Loucy (cell line): Measurements from ENCODE around the gene ARL5B.

ENCODE experiments used
- H2AFZ ChIP-seq: fragments of 200-600 bp; sonication (generic); 2 replicates; pipeline ENCODE4 v1.6.0; 2016; ENCODE audit warnings: antibody characterized with exemption, mild to moderate bottlenecking, low read length, moderate library complexity
- H3F3A ChIP-seq: fragments of 200-600 bp; 2 replicates; pipeline ENCODE4 v1.6.0; 2016; ENCODE audit warnings: antibody characterized with exemption, low read depth, mild to moderate bottlenecking
- H3K27me3 ChIP-seq: fragments of 200-600 bp; sonication (generic); 2 replicates; pipeline ENCODE4 v1.6.1; 2014; ENCODE audit warnings: low read length, mild to moderate bottlenecking; ENCODE audit not compliant: insufficient read depth, poor library complexity, severe bottlenecking
- H3K36me3 ChIP-seq: fragments of 200-600 bp; sonication (generic); 2 replicates; pipeline ENCODE4 v1.6.1; 2016; ENCODE audit warnings: low read length; ENCODE audit not compliant: insufficient read depth
- H3K4me1 ChIP-seq: fragments of 200-600 bp; sonication (generic); 2 replicates; pipeline ENCODE4 v1.5.1; 2014; ENCODE audit warnings: low read length, mild to moderate bottlenecking; ENCODE audit not compliant: insufficient read depth, poor library complexity, severe bottlenecking
- H3K4me2 ChIP-seq: fragments of 200-600 bp; sonication (generic); 2 replicates; pipeline ENCODE4 v1.6.0; 2014; ENCODE audit warnings: antibody characterized with exemption, low read length, low read depth, mild to moderate bottlenecking; ENCODE audit not compliant: poor library complexity, severe bottlenecking
- H3K4me3 ChIP-seq: fragments of 200-600 bp; sonication (generic); 2 replicates; pipeline ENCODE4 v1.5.1; 2014; ENCODE audit warnings: low read length, mild to moderate bottlenecking, mixed read lengths; ENCODE audit not compliant: poor library complexity, severe bottlenecking
- H3K79me2 ChIP-seq: fragments of 200-600 bp; sonication (generic); 2 replicates; pipeline ENCODE4 v1.6.1; 2014; ENCODE audit warnings: low read length; ENCODE audit not compliant: insufficient read depth
- H3K9ac ChIP-seq: fragments of 200-600 bp; sonication (generic); 2 replicates; pipeline ENCODE4 v1.6.0; 2014; ENCODE audit warnings: mild to moderate bottlenecking, low read depth, low read length, moderate library complexity; ENCODE audit not compliant: poor library complexity, severe bottlenecking
- H3K9me2 ChIP-seq: fragments of 200-600 bp; sonication (generic); replicated peaks from 2 replicates; pipeline ENCODE4 v1.6.1; 2016; ENCODE audit warnings: low read depth, low read length, mixed read lengths
- H3K9me3 ChIP-seq: fragments of 200-600 bp; sonication (generic); 2 replicates; pipeline ENCODE4 v1.6.1; 2014; ENCODE audit warnings: mild to moderate bottlenecking, antibody characterized with exemption, low read length, low read depth; ENCODE audit not compliant: insufficient read depth
- H4K20me1 ChIP-seq: fragments of 200-600 bp; sonication (generic); 2 replicates; pipeline ENCODE4 v1.6.0; 2014; ENCODE audit warnings: antibody characterized with exemption, low read length, mild to moderate bottlenecking; ENCODE audit not compliant: insufficient read depth, poor library complexity, severe bottlenecking
- CTCF ChIP-seq: fragments of 200-600 bp; sonication (generic); conservative IDR thresholded peaks from 2 replicates; pipeline ENCODE4 v1.5.1; 2014; ENCODE audit warnings: mild to moderate bottlenecking, antibody characterized with exemption, low read length
- EZH2phosphoT487 ChIP-seq: fragments of 200-600 bp; IDR thresholded peaks from 2 replicates; pipeline ENCODE4 v1.6.1; 2018; ENCODE audit warnings: antibody characterized with exemption, mild to moderate bottlenecking, moderate library complexity, borderline replicate concordance

Gene ARL5B

GRCh38 chr10:18699849-18700840 lies 40.9 kb downstream of the ARL5B start:
- Histone ChIP-seq H3K9me2 (no peaks in the 10 kb centered on the region), H3K4me3 (no peak overlapping the region), H3K9me3 (no peaks in the 10 kb centered on the region; the same call in 1 of the 2 replicates), H2AFZ (no peak overlapping the region), H3K4me2 (no peak overlapping the region), H3K36me3 (no peaks in the 10 kb centered on the region), H3F3A (no peaks in the 10 kb centered on the region), H3K4me1 (no peaks in the 10 kb centered on the region), H4K20me1 (no peaks in the 10 kb centered on the region), H3K79me2 (no peaks in the 10 kb centered on the region), H3K27me3 (no peaks in the 10 kb centered on the region), H3K9ac (no peak overlapping the region)
- TF ChIP-seq CTCF: no peak
- TF ChIP-seq EZH2phosphoT487: no peak

GRCh38 chr10:18703521-18703920 lies 44.3 kb downstream of the ARL5B start:
- no peaks in the 10 kb centered on the region for H3K4me1 ChIP-seq
- no peak overlapping the region for H2AFZ ChIP-seq
- no peaks in the 10 kb centered on the region for H3F3A ChIP-seq
- H4K20me1 ChIP-seq: no peaks in the 10 kb centered on the region
- no peaks in the 10 kb centered on the region for H3K36me3 ChIP-seq
- TF ChIP-seq EZH2phosphoT487 (no peak), CTCF (no peak)
- no peaks in the 10 kb centered on the region for H3K27me3 ChIP-seq
- no peaks in the 10 kb centered on the region for H3K9me3 ChIP-seq
- H3K9me2 ChIP-seq: no peaks in the 10 kb centered on the region
- no peak overlapping the region for H3K9ac ChIP-seq
- no peaks in the 10 kb centered on the region for H3K79me2 ChIP-seq
- H3K4me3 ChIP-seq: no peak overlapping the region
- no peak overlapping the region for H3K4me2 ChIP-seq

GRCh38 chr10:18710201-18710653 lies 51.0 kb downstream of the ARL5B start:
- Histone ChIP-seq H3K27me3 (no peaks in the 10 kb centered on the region), H3K4me3 (no peak overlapping the region), H3K4me2 (no peak overlapping the region), H4K20me1 (no peaks in the 10 kb centered on the region), H3F3A (no peaks in the 10 kb centered on the region), H3K9me3 (no peaks in the 10 kb centered on the region), H3K4me1 (no peaks in the 10 kb centered on the region), H3K36me3 (no peaks in the 10 kb centered on the region), H3K79me2 (no peaks in the 10 kb centered on the region), H3K9ac (no peak overlapping the region), H2AFZ (no peak overlapping the region), H3K9me2 (no peaks in the 10 kb centered on the region)
- no peak for TF ChIP-seq CTCF
- no peak for TF ChIP-seq EZH2phosphoT487
